CD14-positive monocyte (primary cell): Measurements from ENCODE around the gene PINK1. TPM values are rescaled to one million over a fixed set of nuclear protein-coding genes. Genes with fewer than 3 reads are reported as not detected.

Experiments
- DNase-seq, 3 donors: peaks; one replicate each; pipeline ENCODE4 v3.0.0-alpha.2; 2011 to 2022
- H2AFZ ChIP-seq: 2 replicates; pipeline ENCODE4 v1.6.0; 2012; ENCODE audit warnings: mild to moderate bottlenecking, low read depth, low read length, inconsistent platforms; ENCODE audit not compliant: insufficient read depth, poor library complexity, severe bottlenecking
- H3K27ac ChIP-seq, 2 donors: 1 replicate in 1 of 2; 2 replicates in 1 of 2; pipeline ENCODE4 v1.5.1; 2012 to 2013; ENCODE audit warnings: low read length in 2 of 2, control low read depth in 1 of 2, inconsistent platforms in 1 of 2, low read depth in 1 of 2, mild to moderate bottlenecking in 1 of 2
- H3K27me3 ChIP-seq, 2 donors: one replicate each; pipeline versions ENCODE4 v1.6.0 to v1.6.1; 2011 to 2013; ENCODE audit warnings: low read length in 2 of 2; ENCODE audit not compliant: control insufficient read depth in 2 of 2, insufficient read depth in 2 of 2
- H3K36me3 ChIP-seq, 2 donors: replicated peaks in 1 of 2; 1 replicate in 1 of 2; 2 replicates in 1 of 2; pipeline versions ENCODE4 v1.5.1 to v1.6.1; 2012 to 2013; ENCODE audit warnings: low read length in 2 of 2, control low read depth in 1 of 2, inconsistent platforms in 1 of 2, mild to moderate bottlenecking in 1 of 2; ENCODE audit not compliant: insufficient read depth in 2 of 2, control insufficient read depth in 1 of 2
- H3K4me1 ChIP-seq, 2 donors: 1 replicate in 1 of 2; 2 replicates in 1 of 2; pipeline versions ENCODE4 v1.5.1 to v1.6.1; 2012 to 2013; ENCODE audit warnings: low read length in 2 of 2, control low read depth in 1 of 2, inconsistent platforms in 1 of 2, mild to moderate bottlenecking in 1 of 2, moderate library complexity in 1 of 2; ENCODE audit not compliant: insufficient read depth in 2 of 2, control insufficient read depth in 1 of 2
- H3K4me2 ChIP-seq: replicated peaks from 2 replicates; pipeline ENCODE3; 2012; ENCODE audit warnings: low read length, moderate library complexity, mild to moderate bottlenecking; ENCODE audit not compliant: poor library complexity, severe bottlenecking; ENCODE audit errors: extremely low read depth
- H3K4me3 ChIP-seq, 3 experiments: fragments of 200-600 bp in 1 of 3; sonication (generic) in 1 of 3; replicated peaks in 1 of 3; 1 replicate in 2 of 3; 2 replicates in 1 of 3; pipeline ENCODE4 v1.5.1; 2011 to 2013; ENCODE audit warnings: low read length in 3 of 3, mild to moderate bottlenecking in 3 of 3, control low read depth in 2 of 3, low read depth in 2 of 3, inconsistent platforms in 1 of 3, moderate library complexity in 1 of 3
- H3K79me2 ChIP-seq: 2 replicates; pipeline ENCODE4 v1.6.0; 2012; ENCODE audit warnings: mild to moderate bottlenecking, control low read depth, inconsistent platforms, low read length, moderate library complexity; ENCODE audit not compliant: insufficient read depth
- H3K9ac ChIP-seq: 2 replicates; pipeline ENCODE4 v1.6.0; 2017; ENCODE audit warnings: low read length, mild to moderate bottlenecking; ENCODE audit not compliant: insufficient read depth, poor library complexity, severe bottlenecking
- H3K9me3 ChIP-seq, 2 donors: replicated peaks in 1 of 2; 1 replicate in 1 of 2; 2 replicates in 1 of 2; pipeline versions ENCODE4 v1.5.1 to v1.6.1; 2012 to 2013; ENCODE audit warnings: low read length in 2 of 2, control low read depth in 1 of 2; ENCODE audit not compliant: control insufficient read depth in 1 of 2, insufficient read depth in 1 of 2
- H4K20me1 ChIP-seq: 2 replicates; pipeline ENCODE4 v1.6.0; 2012; ENCODE audit warnings: mild to moderate bottlenecking, low read length, control low read depth, moderate library complexity; ENCODE audit not compliant: insufficient read depth
- H3K27ac Mint-ChIP-seq, 7 donors: one replicate each; pipeline ENCODE4 v1.8.0; 2020; ENCODE audit warnings: mild to moderate bottlenecking in 7 of 7, mixed read lengths in 7 of 7, moderate library complexity in 6 of 7, inconsistent platforms in 2 of 7
- H3K27me3 Mint-ChIP-seq, 3 donors: one replicate each; pipeline ENCODE4 v1.8.0; 2021 to 2022; ENCODE audit warnings: low read depth in 3 of 3, mild to moderate bottlenecking in 3 of 3, mixed read lengths in 3 of 3, moderate library complexity in 3 of 3, inconsistent platforms in 1 of 3
- H3K36me3 Mint-ChIP-seq, 2 donors: one replicate each; pipeline ENCODE4 v1.8.0; 2020; ENCODE audit warnings: mixed read lengths in 2 of 2, inconsistent platforms in 1 of 2, mild to moderate bottlenecking in 1 of 2
- H3K4me1 Mint-ChIP-seq: one replicate; pipeline ENCODE4 v1.8.0; 2020; ENCODE audit warnings: mild to moderate bottlenecking, mixed read lengths
- H3K4me3 Mint-ChIP-seq, 2 donors: one replicate each; pipeline ENCODE4 v1.8.0; 2020; ENCODE audit warnings: mild to moderate bottlenecking in 2 of 2, mixed read lengths in 2 of 2, moderate library complexity in 1 of 2
- H3K9me3 Mint-ChIP-seq, 7 donors: one replicate each; pipeline ENCODE4 v1.8.0; 2020 to 2022; ENCODE audit warnings: mixed read lengths in 7 of 7, mild to moderate bottlenecking in 6 of 7, moderate library complexity in 6 of 7, inconsistent platforms in 2 of 7
- WGBS: methylation state at CpG from one replicate; pipeline ENCODE4 v1.1.5; 2013; ENCODE audit warnings: missing lambda C conversion rate; ENCODE audit not compliant: insufficient coverage; 5-methylcytosine and 5-hydroxymethylcytosine counted together
- intact Hi-C, 2 donors: fragments of 100-400 bp; cut with micrococcal nuclease; formaldehyde crosslinking; loops; one replicate each; pipeline versions ENCODE4 v1.15.0 to v1.15.1; 2023
- polyA plus RNA-seq, 3 donors: library from polyadenylated mRNA; depleted of rRNA in 1 of 3; unstranded in 2 of 3; stranded (reverse) in 1 of 3; fragments of 300-500 nt in 2 of 3; fragments of >200 nt in 1 of 3; fragmentation: Illumina TruSeq in 2 of 3; gene quantifications; 1 replicate in 2 of 3; 2 replicates in 1 of 3; pipeline ENCODE4 v1.2.3, GENCODE V29; 2012 to 2021
- TF ChIP-seq, protein P1 (sequence below): fragments of 200-600 bp; IDR thresholded peaks from one replicate; pipeline ENCODE4 v1.8.0; 2022; ENCODE audit warnings: antibody characterized with exemption, mild to moderate bottlenecking

The PINK1 gene
- polyA plus RNA-seq, 3 donors = 21.6 to 32.7 (median 24.0) TPM

DNA sequence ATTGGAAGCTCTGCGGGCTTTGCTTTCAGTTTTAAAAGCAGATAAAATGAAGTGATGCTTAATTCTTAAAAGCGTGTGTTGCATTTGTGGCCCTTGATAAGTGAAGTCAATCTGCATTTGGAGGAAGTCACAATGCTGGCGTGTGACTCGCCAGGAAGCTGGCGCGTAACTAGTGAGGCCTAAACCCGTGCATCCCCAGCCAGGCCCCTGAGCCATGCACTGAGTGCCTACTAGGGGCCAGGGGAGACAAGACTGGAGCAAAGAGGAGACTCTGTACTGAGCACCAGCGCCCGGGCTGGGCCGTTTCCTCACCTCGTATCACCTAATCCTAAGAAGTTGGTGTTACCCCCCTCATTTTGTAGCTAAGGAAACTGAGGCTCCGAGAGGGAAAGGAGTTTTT is 32.5 kb downstream of the PINK1 start:
- WGBS = 23% methylated on average over 7 of the region's 12 CpGs
- Histone ChIP-seq H3K4me3 (no peak overlapping the region), H3K27me3 (no peaks in the 10 kb centered on the region), H4K20me1 (no peaks in the 10 kb centered on the region), H3K36me3 (no peaks in the 10 kb centered on the region), H3K79me2 (peaks cover 6% of the 10 kb centered on the region), H3K4me2 (no peak overlapping the region), H3K9me3 (no peaks in the 10 kb centered on the region), H3K4me1 (peaks cover 7 to 9% of the 10 kb centered on the region in 2 donors), H2AFZ (peak overlapping the region; percentile 26), H3K9ac (no peak overlapping the region), H3K27ac (no peak overlapping the region)
- DNase-seq = peak in 2 of 3 donors; percentile 8 to 23
- Mint-ChIP-seq H3K27ac (no peak overlapping the region), H3K4me3 (no peak overlapping the region), H3K4me1 (peaks cover 14% of the 10 kb centered on the region), H3K27me3 (peaks cover 0 to 2% (median 0%) of the 10 kb centered on the region in 3 donors), H3K9me3 (peaks cover 0 to 4% (median 1%) of the 10 kb centered on the region in 7 donors), H3K36me3 (no peaks in the 10 kb centered on the region)
- TF ChIP-seq, protein P1, sequence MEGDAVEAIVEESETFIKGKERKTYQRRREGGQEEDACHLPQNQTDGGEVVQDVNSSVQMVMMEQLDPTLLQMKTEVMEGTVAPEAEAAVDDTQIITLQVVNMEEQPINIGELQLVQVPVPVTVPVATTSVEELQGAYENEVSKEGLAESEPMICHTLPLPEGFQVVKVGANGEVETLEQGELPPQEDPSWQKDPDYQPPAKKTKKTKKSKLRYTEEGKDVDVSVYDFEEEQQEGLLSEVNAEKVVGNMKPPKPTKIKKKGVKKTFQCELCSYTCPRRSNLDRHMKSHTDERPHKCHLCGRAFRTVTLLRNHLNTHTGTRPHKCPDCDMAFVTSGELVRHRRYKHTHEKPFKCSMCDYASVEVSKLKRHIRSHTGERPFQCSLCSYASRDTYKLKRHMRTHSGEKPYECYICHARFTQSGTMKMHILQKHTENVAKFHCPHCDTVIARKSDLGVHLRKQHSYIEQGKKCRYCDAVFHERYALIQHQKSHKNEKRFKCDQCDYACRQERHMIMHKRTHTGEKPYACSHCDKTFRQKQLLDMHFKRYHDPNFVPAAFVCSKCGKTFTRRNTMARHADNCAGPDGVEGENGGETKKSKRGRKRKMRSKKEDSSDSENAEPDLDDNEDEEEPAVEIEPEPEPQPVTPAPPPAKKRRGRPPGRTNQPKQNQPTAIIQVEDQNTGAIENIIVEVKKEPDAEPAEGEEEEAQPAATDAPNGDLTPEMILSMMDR = no peak
- intact Hi-C loops = no loop called here

- peak overlapping the region; percentile 26 for H2AFZ ChIP-seq
These were observed 32.9 kb downstream of the PINK1 start for GRCh38 chr1:20666146-20666545.

More at GRCh38 chr1:20666146-20666545, 32.9 kb downstream of the PINK1 start:
- intact Hi-C loops = no loop called here
- Mint-ChIP-seq H3K27me3 (peaks cover 0 to 2% (median 0%) of the 10 kb centered on the region in 3 donors), H3K9me3 (peaks cover 0 to 4% (median 1%) of the 10 kb centered on the region in 7 donors), H3K4me1 (peaks cover 14% of the 10 kb centered on the region), H3K4me3 (no peak overlapping the region), H3K36me3 (no peaks in the 10 kb centered on the region), H3K27ac (peak overlapping the region in 1 of 7 donors; percentile 12)
- no peaks in the 10 kb centered on the region for H4K20me1 ChIP-seq
- H3K27me3 ChIP-seq = no peaks in the 10 kb centered on the region
- no peak overlapping the region for H3K27ac ChIP-seq
- no peaks in the 10 kb centered on the region for H3K36me3 ChIP-seq
- H3K9me3 ChIP-seq = no peaks in the 10 kb centered on the region
- H3K4me1 ChIP-seq = peaks cover 6 to 7% of the 10 kb centered on the region in 2 donors
- DNase-seq = no peak
- H3K4me2 ChIP-seq = no peak overlapping the region
- H3K79me2 ChIP-seq = peaks cover 2% of the 10 kb centered on the region
- TF ChIP-seq, protein P1 = no peak
- no peak overlapping the region for H3K4me3 ChIP-seq
- WGBS = 88% methylated on average over 14 of the region's 16 CpGs
- no peak overlapping the region for H3K9ac ChIP-seq
